Neuronal stem cell (in vitro differentiated cells): ENCODE measurements around the gene ACTR1A.

Source experiments
- DNase-seq: peaks from one replicate; pipeline ENCODE4 v3.0.0-alpha.2; 2013; ENCODE audit warnings: low spot score
- H2AFZ ChIP-seq: one replicate; pipeline ENCODE4 v1.6.1; 2013; ENCODE audit warnings: mild to moderate bottlenecking, low read length, inconsistent platforms
- H2AK5ac ChIP-seq: 2 replicates; pipeline ENCODE4 v1.6.1; 2013; ENCODE audit warnings: low read depth, mild to moderate bottlenecking, inconsistent platforms, low read length, moderate library complexity, mixed read lengths
- H2BK120ac ChIP-seq: 2 replicates; pipeline ENCODE4 v1.6.1; 2013; ENCODE audit warnings: low read depth, mild to moderate bottlenecking, inconsistent platforms, low read length, moderate library complexity, mixed read lengths
- H2BK12ac ChIP-seq: one replicate; pipeline ENCODE4 v1.6.1; 2013; ENCODE audit warnings: low read length, inconsistent platforms
- H2BK15ac ChIP-seq: 2 replicates; pipeline ENCODE4 v1.6.1; 2013; ENCODE audit warnings: mild to moderate bottlenecking, low read length, inconsistent platforms, mixed read lengths
- H2BK5ac ChIP-seq: one replicate; pipeline ENCODE4 v1.6.1; 2013; ENCODE audit warnings: inconsistent platforms, mild to moderate bottlenecking, low read length, moderate library complexity
- H3K14ac ChIP-seq: one replicate; pipeline ENCODE4 v1.6.1; 2013; ENCODE audit warnings: low read length, inconsistent platforms
- H3K18ac ChIP-seq: 2 replicates; pipeline ENCODE4 v1.6.1; 2013; ENCODE audit warnings: low read length, inconsistent platforms
- H3K23ac ChIP-seq: 2 replicates; pipeline ENCODE4 v1.6.1; 2013; ENCODE audit warnings: low read depth, mild to moderate bottlenecking, mixed read lengths, low read length, inconsistent platforms; ENCODE audit not compliant: poor library complexity
- H3K27ac ChIP-seq: replicated peaks from 3 replicates; pipeline ENCODE4 v1.5.1; 2013; ENCODE audit warnings: low read length, inconsistent platforms
- H3K27me3 ChIP-seq, 3 experiments: 2 replicates each; pipeline ENCODE4 v1.6.1; 2013; ENCODE audit warnings: low read length in 3 of 3, mild to moderate bottlenecking in 2 of 3, inconsistent platforms in 1 of 3, low read depth in 1 of 3, mixed read lengths in 1 of 3, moderate library complexity in 1 of 3; ENCODE audit not compliant: control insufficient read depth in 3 of 3, insufficient read depth in 3 of 3
- H3K36me3 ChIP-seq, 2 donors: replicated peaks in 1 of 2; 2 replicates each; pipeline ENCODE4 v1.6.1; 2013; ENCODE audit warnings: low read length in 2 of 2; ENCODE audit not compliant: control insufficient read depth in 2 of 2, insufficient read depth in 2 of 2
- H3K4ac ChIP-seq: 2 replicates; pipeline ENCODE4 v1.6.1; 2013; ENCODE audit warnings: inconsistent platforms, mild to moderate bottlenecking, low read length, moderate library complexity
- H3K4me1 ChIP-seq, 2 donors: 1 replicate in 1 of 2; 2 replicates in 1 of 2; pipeline ENCODE4 v1.6.1; 2013; ENCODE audit warnings: low read length in 2 of 2, low read depth in 1 of 2; ENCODE audit not compliant: control insufficient read depth in 2 of 2, insufficient read depth in 1 of 2
- H3K4me2 ChIP-seq: one replicate; pipeline ENCODE4 v1.6.1; 2013; ENCODE audit warnings: mild to moderate bottlenecking, low read length, inconsistent platforms; ENCODE audit not compliant: insufficient read depth, poor library complexity, severe bottlenecking
- H3K4me3 ChIP-seq, 2 donors: 2 replicates each; pipeline ENCODE4 v1.5.1; 2013; ENCODE audit warnings: low read length in 2 of 2, mild to moderate bottlenecking in 2 of 2, inconsistent platforms in 1 of 2, moderate library complexity in 1 of 2
- H3K79me1 ChIP-seq: one replicate; pipeline ENCODE4 v1.6.1; 2013; ENCODE audit warnings: low read depth, mild to moderate bottlenecking, inconsistent platforms, low read length, moderate library complexity
- H3K9ac ChIP-seq: one replicate; pipeline ENCODE4 v1.6.1; 2013; ENCODE audit warnings: mild to moderate bottlenecking, low read depth, low read length, inconsistent platforms; ENCODE audit not compliant: poor library complexity
- H3K9me3 ChIP-seq, 2 donors: replicated peaks in 1 of 2; 2 replicates each; pipeline versions ENCODE3 to v1.6.1; 2013; ENCODE audit warnings: low read length in 2 of 2, mild to moderate bottlenecking in 2 of 2, inconsistent platforms in 1 of 2, low read depth in 1 of 2, mixed read lengths in 1 of 2, moderate library complexity in 1 of 2; ENCODE audit not compliant: control insufficient read depth in 2 of 2, insufficient read depth in 1 of 2
- H4K8ac ChIP-seq: one replicate; pipeline ENCODE4 v1.6.1; 2013; ENCODE audit warnings: low read depth, mild to moderate bottlenecking, inconsistent platforms, low read length, moderate library complexity
- H4K91ac ChIP-seq: one replicate; pipeline ENCODE4 v1.6.1; 2013; ENCODE audit warnings: low read length, low read depth, mild to moderate bottlenecking, inconsistent platforms; ENCODE audit not compliant: poor library complexity
- WGBS, 2 donors: extraction: QIAGEN DNeasy Blood & Tissue Kit; methylation state at CpG; one replicate each; pipeline ENCODE4 v1.1.7; 2013; ENCODE audit warnings: missing lambda C conversion rate in 2 of 2, mixed read lengths in 1 of 2; ENCODE audit not compliant: insufficient read length in 2 of 2, insufficient replicate concordance in 1 of 2; ENCODE audit errors: extremely low coverage in 2 of 2; 5-methylcytosine and 5-hydroxymethylcytosine counted together

ACTR1A gene

DNA sequence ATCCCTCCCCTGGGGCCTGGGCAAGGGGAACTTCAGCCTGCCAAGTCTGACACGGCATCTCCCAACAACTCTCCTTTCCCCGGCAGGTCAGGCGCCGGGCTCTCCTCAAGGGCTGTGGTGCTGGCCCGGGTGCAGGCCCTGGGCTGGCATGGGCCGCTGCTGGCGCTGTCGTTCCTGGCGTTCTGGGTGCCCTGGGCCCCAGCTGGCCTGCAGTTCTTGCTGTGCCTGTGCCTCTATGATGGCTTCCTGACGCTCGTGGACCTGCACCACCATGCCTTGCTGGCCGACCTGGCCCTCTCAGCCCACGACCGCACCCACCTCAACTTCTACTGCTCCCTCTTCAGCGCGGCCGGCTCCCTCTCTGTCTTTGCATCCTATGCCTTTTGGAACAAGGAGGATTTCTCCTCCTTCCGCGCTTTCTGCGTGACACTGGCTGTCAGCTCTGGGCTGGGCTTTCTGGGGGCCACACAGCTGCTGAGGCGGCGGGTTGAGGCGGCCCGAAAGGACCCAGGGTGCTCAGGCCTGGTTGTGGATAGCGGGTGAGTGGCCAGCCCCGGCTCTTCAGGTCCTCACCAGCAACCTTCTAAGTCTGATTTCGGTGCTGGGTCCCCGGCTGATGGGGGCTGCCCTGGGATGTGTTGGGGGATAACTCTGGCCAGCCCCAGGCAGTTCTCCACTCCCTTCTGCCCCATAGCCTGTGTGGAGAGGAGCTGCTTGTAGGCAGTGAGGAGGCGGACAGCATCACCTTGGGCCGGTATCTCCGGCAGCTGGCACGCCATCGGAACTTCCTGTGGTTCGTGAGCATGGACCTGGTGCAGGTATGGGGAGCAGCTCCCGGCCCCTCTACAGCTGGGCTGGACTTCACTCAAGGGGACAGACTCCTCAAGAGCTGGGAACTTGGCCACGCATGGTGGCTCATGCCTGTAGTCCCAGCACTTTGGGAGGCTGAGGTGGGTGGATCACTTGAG lies 31.6 kb downstream of the ACTR1A start:
- Histone ChIP-seq H3K4me1 (no peaks in the 10 kb centered on the region), H2BK120ac (no peak overlapping the region)

DNA sequence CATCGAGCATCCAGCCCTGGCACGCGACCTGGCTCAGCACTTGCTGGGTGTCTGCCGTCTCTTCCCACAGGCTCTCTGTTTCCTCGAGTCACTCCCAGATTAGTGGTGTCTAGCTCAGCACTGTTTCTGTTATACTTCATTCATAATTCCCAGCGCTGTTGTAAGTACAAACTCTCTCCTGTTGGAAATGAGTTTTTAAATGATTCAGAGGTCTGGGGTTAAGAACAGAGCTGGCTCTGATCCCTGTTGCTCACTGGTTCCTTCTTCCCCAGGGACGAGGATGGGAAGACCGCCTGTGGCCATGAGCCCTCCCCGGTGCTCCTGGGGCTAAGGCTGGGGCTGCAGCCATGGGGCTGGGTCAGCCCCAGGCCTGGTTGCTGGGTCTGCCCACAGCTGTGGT lies 33.8 kb downstream of the ACTR1A start:
- no peak overlapping the region for H3K4me3 ChIP-seq
- DNase-seq = no peak
- H2AK5ac ChIP-seq = peak overlapping the region; percentile 56
- H3K4me1 ChIP-seq = peaks cover 0 to under 1% of the 10 kb centered on the region in 2 donors
- H3K18ac ChIP-seq = no peak overlapping the region
- WGBS, 2 donors = no CpG with 5 or more reads among the region's 9 CpGs
- no peak overlapping the region for H3K9ac ChIP-seq
- no peak overlapping the region for H4K91ac ChIP-seq
- H3K4me2 ChIP-seq = no peak overlapping the region
- H2BK5ac ChIP-seq = no peak overlapping the region
- H3K9me3 ChIP-seq = no peaks in the 10 kb centered on the region
- peaks cover 0 to 22% of the 10 kb centered on the region in 2 donors for H3K36me3 ChIP-seq
- no peaks in the 10 kb centered on the region for H3K27me3 ChIP-seq
- H3K27ac ChIP-seq = no peak overlapping the region
- H2AFZ ChIP-seq = no peak overlapping the region
- no peak overlapping the region for H3K23ac ChIP-seq
- no peak overlapping the region for H2BK15ac ChIP-seq
- H2BK12ac ChIP-seq = no peak overlapping the region
- peaks cover 2% of the 10 kb centered on the region for H3K79me1 ChIP-seq
- no peak overlapping the region for H2BK120ac ChIP-seq
- H3K4ac ChIP-seq = no peak overlapping the region
- H4K8ac ChIP-seq = no peak overlapping the region
- peak overlapping the region; percentile 71 for H3K14ac ChIP-seq

More for the DNA sequence above, 31.6 kb downstream of the ACTR1A start:
- peak overlapping the region; percentile 71 for H3K14ac ChIP-seq
- H3K9me3 ChIP-seq = no peaks in the 10 kb centered on the region
- H3K23ac ChIP-seq = peak overlapping the region; percentile 80
- peak overlapping the region; percentile 57 for H3K18ac ChIP-seq
- H3K4ac ChIP-seq = no peak overlapping the region
- peaks cover 2% of the 10 kb centered on the region for H3K79me1 ChIP-seq
- no peak overlapping the region for H2AK5ac ChIP-seq
- H2BK12ac ChIP-seq = no peak overlapping the region
- no peak overlapping the region for H4K8ac ChIP-seq
- no peak overlapping the region for H3K4me2 ChIP-seq
- no peak overlapping the region for H4K91ac ChIP-seq
- H3K27ac ChIP-seq = no peak overlapping the region
- WGBS, 2 donors = no CpG with 5 or more reads among the region's 36 CpGs
- DNase-seq = no peak
- H3K9ac ChIP-seq = peak overlapping the region; percentile 44
- H2AFZ ChIP-seq = no peak overlapping the region
- no peak overlapping the region for H3K4me3 ChIP-seq
- no peak overlapping the region for H2BK15ac ChIP-seq
- no peaks in the 10 kb centered on the region for H3K27me3 ChIP-seq
- H2BK5ac ChIP-seq = no peak overlapping the region
- peaks cover 0 to 39% of the 10 kb centered on the region in 2 donors for H3K36me3 ChIP-seq

- Histone ChIP-seq H3K23ac (no peak overlapping the region), H3K36me3 (peaks cover 0 to 17% of the 10 kb centered on the region in 2 donors), H3K4me3 (no peak overlapping the region), H4K91ac (no peak overlapping the region), H3K79me1 (peaks cover 2% of the 10 kb centered on the region), H4K8ac (no peak overlapping the region), H3K18ac (no peak overlapping the region), H3K27me3 (peaks cover 0 to 4% (median 0%) of the 10 kb centered on the region in 3 experiments), H2BK5ac (no peak overlapping the region), H2BK15ac (no peak overlapping the region), H3K27ac (no peak overlapping the region), H2BK12ac (no peak overlapping the region), H2AFZ (no peak overlapping the region), H2AK5ac (no peak overlapping the region), H3K9ac (no peak overlapping the region), H3K9me3 (no peaks in the 10 kb centered on the region), H3K14ac (no peak overlapping the region), H3K4ac (no peak overlapping the region), H3K4me1 (peaks cover 3 to 5% of the 10 kb centered on the region in 2 donors), H3K4me2 (no peak overlapping the region), H2BK120ac (no peak overlapping the region)
- no peak for DNase-seq
- WGBS, 2 donors = no CpG with 5 or more reads among the region's 6 CpGs
Measured at GRCh38 chr10:102467971-102468438, 34.5 kb downstream of the ACTR1A start.

GRCh38 chr10:102467318-102467717 lies 35.2 kb downstream of the ACTR1A start:
- H3K36me3 ChIP-seq = peaks cover 0 to 17% of the 10 kb centered on the region in 2 donors
- H3K23ac ChIP-seq = no peak overlapping the region
- no peak overlapping the region for H2BK120ac ChIP-seq
- no peak overlapping the region for H2BK15ac ChIP-seq
- H3K14ac ChIP-seq = no peak overlapping the region
- H3K27me3 ChIP-seq = peaks cover 0 to 11% (median 0%) of the 10 kb centered on the region in 3 experiments
- H4K91ac ChIP-seq = no peak overlapping the region
- no peaks in the 10 kb centered on the region for H3K9me3 ChIP-seq
- no peak overlapping the region for H3K4me2 ChIP-seq
- H3K18ac ChIP-seq = no peak overlapping the region
- no peak overlapping the region for H2AK5ac ChIP-seq
- H2AFZ ChIP-seq = no peak overlapping the region
- no peak overlapping the region for H4K8ac ChIP-seq
- H3K79me1 ChIP-seq = peaks cover 4% of the 10 kb centered on the region
- no peak overlapping the region for H3K27ac ChIP-seq
- H3K4me1 ChIP-seq = peaks cover 6 to 11% of the 10 kb centered on the region in 2 donors
- no peak overlapping the region for H3K9ac ChIP-seq
- no peak for DNase-seq
- no CpG with 5 or more reads among the region's 6 CpGs for WGBS, 2 donors
- no peak overlapping the region for H3K4me3 ChIP-seq
- no peak overlapping the region for H2BK12ac ChIP-seq
- H3K4ac ChIP-seq = no peak overlapping the region
- H2BK5ac ChIP-seq = no peak overlapping the region
